ENCODE results near the gene CCNY.

CCNY gene

DNA sequence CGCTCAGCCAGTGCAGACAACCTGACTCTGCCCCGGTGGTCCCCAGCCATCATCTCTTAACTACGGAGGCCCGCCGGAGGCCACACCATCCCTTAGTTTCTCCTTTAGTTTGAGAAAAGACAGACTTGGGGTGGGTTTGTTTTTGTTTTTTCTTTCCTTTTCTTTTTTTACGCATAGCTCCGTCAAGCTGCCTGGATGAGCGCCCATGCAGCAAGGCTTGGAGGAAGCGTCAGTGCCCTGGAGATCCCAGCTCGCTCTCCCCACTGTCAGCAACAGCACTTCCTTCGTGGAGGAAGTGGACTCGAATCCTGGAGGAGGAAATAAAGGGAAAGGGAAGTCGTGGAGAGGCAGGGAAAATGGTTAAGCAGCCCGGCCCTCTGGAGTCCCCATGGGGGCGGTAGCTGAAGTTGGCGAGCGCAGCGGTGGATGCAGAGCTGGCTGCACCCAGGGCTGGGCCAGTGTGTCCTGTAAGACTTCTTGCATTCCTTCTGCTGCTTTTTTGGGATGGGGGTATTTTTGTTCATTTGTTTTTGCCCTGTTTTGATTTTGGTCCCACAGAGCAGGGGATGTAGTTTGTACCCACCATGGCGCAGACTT, 232.9 kb downstream of the CCNY start:
- H3K9me3 ChIP-seq (ENCODE audit: severe bottlenecking) = no peaks in the 10 kb centered on the region
- peaks cover 40% of the 10 kb centered on the region for H3K36me3 ChIP-seq (ENCODE audit: low read depth)
- no peaks in the 10 kb centered on the region for H3K27me3 ChIP-seq (ENCODE audit: insufficient read depth, poor library complexity, severe bottlenecking)
- no peak overlapping the region for H3K27ac ChIP-seq (ENCODE audit: poor library complexity, severe bottlenecking)
- no peaks in the 10 kb centered on the region for H3K4me1 ChIP-seq (ENCODE audit: insufficient read depth, poor library complexity, severe bottlenecking)
- no peak overlapping the region for H3K4me3 ChIP-seq (ENCODE audit: severe bottlenecking)
- ATAC-seq (ENCODE audit: low read depth) = no peak
- TF ChIP-seq, protein P1, sequence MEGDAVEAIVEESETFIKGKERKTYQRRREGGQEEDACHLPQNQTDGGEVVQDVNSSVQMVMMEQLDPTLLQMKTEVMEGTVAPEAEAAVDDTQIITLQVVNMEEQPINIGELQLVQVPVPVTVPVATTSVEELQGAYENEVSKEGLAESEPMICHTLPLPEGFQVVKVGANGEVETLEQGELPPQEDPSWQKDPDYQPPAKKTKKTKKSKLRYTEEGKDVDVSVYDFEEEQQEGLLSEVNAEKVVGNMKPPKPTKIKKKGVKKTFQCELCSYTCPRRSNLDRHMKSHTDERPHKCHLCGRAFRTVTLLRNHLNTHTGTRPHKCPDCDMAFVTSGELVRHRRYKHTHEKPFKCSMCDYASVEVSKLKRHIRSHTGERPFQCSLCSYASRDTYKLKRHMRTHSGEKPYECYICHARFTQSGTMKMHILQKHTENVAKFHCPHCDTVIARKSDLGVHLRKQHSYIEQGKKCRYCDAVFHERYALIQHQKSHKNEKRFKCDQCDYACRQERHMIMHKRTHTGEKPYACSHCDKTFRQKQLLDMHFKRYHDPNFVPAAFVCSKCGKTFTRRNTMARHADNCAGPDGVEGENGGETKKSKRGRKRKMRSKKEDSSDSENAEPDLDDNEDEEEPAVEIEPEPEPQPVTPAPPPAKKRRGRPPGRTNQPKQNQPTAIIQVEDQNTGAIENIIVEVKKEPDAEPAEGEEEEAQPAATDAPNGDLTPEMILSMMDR (IDR thresholded peaks at IDR 0.05; ENCODE audit: poor library complexity, severe bottlenecking) = no peak
- no peak for DNase-seq (ENCODE audit: low spot score)

DNA sequence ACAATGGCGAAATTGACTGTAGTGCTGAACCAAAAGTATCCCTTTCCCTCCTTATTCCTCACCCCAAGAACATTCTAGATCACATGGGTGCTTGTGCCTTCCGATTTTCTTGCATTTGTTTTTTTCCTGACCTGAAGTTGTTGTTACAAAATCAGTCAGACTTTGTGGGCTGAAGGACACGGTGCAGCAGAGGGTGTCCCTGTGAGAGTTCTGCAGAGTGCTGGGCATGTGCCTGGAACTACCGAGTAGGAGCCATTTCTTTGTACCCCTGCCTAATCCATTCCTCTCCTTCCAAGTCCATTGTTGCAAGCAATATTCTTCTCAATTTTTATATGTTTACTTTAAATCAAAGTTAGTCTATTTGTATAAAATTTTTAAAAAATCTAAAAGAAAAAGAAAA, 233.5 kb downstream of the CCNY start:
- Histone ChIP-seq H3K4me3 (ENCODE audit: severe bottlenecking) (no peak overlapping the region), H3K27me3 (ENCODE audit: insufficient read depth, poor library complexity, severe bottlenecking) (no peaks in the 10 kb centered on the region), H3K9me3 (ENCODE audit: severe bottlenecking) (no peaks in the 10 kb centered on the region), H3K27ac (ENCODE audit: poor library complexity, severe bottlenecking) (no peak overlapping the region), H3K36me3 (ENCODE audit: low read depth) (peaks cover 40% of the 10 kb centered on the region), H3K4me1 (ENCODE audit: insufficient read depth, poor library complexity, severe bottlenecking) (no peaks in the 10 kb centered on the region)
- no peak for ATAC-seq (ENCODE audit: low read depth)
- no peak for DNase-seq (ENCODE audit: low spot score)
- TF ChIP-seq, protein P1 (IDR thresholded peaks at IDR 0.05; ENCODE audit: poor library complexity, severe bottlenecking) = no peak

DNA sequence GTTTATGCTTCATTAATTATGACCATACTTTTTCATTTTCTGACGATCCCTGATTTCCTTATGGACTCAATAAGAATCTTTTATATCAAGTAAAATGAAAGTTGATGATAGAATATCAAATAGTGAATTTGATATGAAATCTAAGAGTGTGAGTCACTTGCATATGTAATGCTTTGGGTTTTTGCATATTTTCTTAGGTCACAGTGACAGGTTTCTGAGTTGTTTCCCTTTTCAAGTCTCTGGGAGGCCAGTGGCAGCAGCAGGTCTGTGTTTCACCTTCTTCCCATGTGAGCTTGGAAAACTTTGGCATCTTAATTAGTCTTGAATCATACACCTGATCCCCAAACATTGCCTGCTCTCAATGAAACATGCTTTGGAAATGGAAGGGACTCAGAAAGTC, 234.1 kb downstream of the CCNY start:
- H3K9me3 ChIP-seq (ENCODE audit: severe bottlenecking) = no peaks in the 10 kb centered on the region
- ATAC-seq (ENCODE audit: low read depth) = no peak
- no peaks in the 10 kb centered on the region for H3K4me1 ChIP-seq (ENCODE audit: insufficient read depth, poor library complexity, severe bottlenecking)
- H3K27me3 ChIP-seq (ENCODE audit: insufficient read depth, poor library complexity, severe bottlenecking) = no peaks in the 10 kb centered on the region
- H3K36me3 ChIP-seq (ENCODE audit: low read depth) = peaks cover 40% of the 10 kb centered on the region
- DNase-seq (ENCODE audit: low spot score) = no peak
- no peak overlapping the region for H3K4me3 ChIP-seq (ENCODE audit: severe bottlenecking)
- TF ChIP-seq, protein P1 (IDR thresholded peaks at IDR 0.05; ENCODE audit: poor library complexity, severe bottlenecking) = no peak
- H3K27ac ChIP-seq (ENCODE audit: poor library complexity, severe bottlenecking) = no peak overlapping the region

DNA sequence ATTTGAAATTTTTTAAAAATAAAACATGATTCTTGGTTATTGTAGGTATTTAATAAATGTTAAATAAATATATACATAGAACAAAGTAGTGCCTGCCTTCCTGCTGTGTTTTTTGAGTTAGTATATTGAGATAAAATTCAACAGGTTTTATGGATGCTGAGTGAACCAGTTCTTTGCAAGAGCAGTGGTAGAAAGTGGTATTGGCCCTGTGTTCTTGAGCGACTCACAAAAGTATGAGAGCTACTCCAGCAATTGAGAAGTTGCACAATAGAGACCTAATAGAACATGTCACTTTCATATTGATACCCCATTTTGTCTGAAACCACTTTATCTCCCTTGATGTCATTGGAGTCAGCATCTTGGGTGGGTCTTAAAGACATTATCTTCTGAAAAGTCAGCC, 236.3 kb downstream of the CCNY start:
- Histone ChIP-seq H3K9me3 (ENCODE audit: severe bottlenecking) (no peaks in the 10 kb centered on the region), H3K4me1 (ENCODE audit: insufficient read depth, poor library complexity, severe bottlenecking) (no peaks in the 10 kb centered on the region), H3K4me3 (ENCODE audit: severe bottlenecking) (no peak overlapping the region), H3K27me3 (ENCODE audit: insufficient read depth, poor library complexity, severe bottlenecking) (no peaks in the 10 kb centered on the region), H3K36me3 (ENCODE audit: low read depth) (peaks cover 23% of the 10 kb centered on the region), H3K27ac (ENCODE audit: poor library complexity, severe bottlenecking) (no peak overlapping the region)
- DNase-seq (ENCODE audit: low spot score) (no peak), ATAC-seq (ENCODE audit: low read depth) (no peak)
- TF ChIP-seq, protein P1 (IDR thresholded peaks at IDR 0.05; ENCODE audit: poor library complexity, severe bottlenecking) = no peak

DNA sequence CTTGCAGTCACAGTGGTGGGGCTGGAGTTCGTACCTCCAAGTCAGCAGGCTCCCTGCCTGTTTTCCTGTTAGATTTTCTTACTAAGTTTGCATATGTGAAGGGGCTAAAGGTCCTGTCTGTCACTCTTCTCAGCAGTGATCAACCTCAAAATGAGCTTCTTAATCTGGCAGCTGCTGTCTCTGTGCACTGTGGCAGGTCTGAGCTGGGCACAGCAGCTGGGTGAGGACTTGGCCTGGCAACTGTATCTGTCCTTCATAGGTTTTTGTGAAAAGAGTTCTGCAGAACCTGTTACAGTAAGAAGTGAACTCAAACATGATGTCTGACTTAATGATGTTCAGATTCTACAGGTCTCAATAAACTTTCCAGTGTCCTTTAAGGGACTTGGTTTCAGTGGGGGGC, 237.5 kb downstream of the CCNY start:
- Histone ChIP-seq H3K27me3 (ENCODE audit: insufficient read depth, poor library complexity, severe bottlenecking) (no peaks in the 10 kb centered on the region), H3K27ac (ENCODE audit: poor library complexity, severe bottlenecking) (no peak overlapping the region), H3K36me3 (ENCODE audit: low read depth) (peaks cover 23% of the 10 kb centered on the region), H3K4me1 (ENCODE audit: insufficient read depth, poor library complexity, severe bottlenecking) (no peaks in the 10 kb centered on the region), H3K4me3 (ENCODE audit: severe bottlenecking) (no peak overlapping the region), H3K9me3 (ENCODE audit: severe bottlenecking) (no peaks in the 10 kb centered on the region)
- TF ChIP-seq, protein P1 (IDR thresholded peaks at IDR 0.05; ENCODE audit: poor library complexity, severe bottlenecking) = no peak
- ATAC-seq (ENCODE audit: low read depth) = no peak
- no peak for DNase-seq (ENCODE audit: low spot score)

Measured in RWPE2 (cell line).